Measurements from ENCODE around the gene CXCL6. TPM values are rescaled to one million over a fixed set of nuclear protein-coding genes. Genes with fewer than 3 reads are reported as not detected.

Gene CXCL6
- total RNA-seq, 1 donor from 2014 or later: 0.45 TPM

DNA sequence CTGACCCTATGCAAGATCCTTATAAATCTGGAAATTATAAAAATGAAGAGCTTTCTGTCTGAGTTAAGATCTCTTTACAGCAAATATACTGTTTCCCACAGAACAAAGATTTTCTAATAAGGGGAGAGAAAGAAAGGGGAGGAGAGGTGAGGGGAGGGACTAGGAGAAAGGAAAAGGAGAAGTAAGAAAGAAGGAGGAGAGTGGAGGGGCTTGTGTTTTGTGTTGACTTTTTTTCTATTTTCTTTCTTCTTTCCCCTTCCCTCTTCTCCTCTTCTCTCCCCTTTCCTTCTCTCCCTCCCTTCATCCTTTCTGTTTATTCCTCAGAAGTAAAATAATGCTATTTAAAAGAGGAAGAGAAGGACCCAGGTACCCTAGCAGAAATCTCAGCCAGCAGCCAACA lies 6.2 kb downstream of the CXCL6 start:
- DNase-seq (ENCODE audit: low spot score): no peak

DNA sequence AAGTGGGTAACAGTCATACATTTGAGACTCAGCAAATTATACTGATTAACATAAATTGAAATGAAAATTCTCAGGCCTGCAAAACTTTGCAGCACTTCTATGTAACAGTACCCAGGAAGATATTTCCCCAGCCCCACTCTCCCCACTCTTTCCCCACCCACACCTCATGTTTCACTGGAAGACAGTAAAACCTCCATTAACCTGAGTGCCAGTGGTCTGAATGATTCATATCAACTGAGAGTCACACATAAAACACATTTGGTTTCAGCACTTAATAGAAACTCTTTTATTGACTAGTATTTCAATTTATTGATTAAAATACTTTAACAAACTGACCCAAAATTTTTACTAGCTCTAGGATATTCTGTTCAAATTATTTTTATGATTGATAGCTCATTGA lies 6.9 kb downstream of the CXCL6 start:
- DNase-seq (ENCODE audit: low spot score): no peak

DNA sequence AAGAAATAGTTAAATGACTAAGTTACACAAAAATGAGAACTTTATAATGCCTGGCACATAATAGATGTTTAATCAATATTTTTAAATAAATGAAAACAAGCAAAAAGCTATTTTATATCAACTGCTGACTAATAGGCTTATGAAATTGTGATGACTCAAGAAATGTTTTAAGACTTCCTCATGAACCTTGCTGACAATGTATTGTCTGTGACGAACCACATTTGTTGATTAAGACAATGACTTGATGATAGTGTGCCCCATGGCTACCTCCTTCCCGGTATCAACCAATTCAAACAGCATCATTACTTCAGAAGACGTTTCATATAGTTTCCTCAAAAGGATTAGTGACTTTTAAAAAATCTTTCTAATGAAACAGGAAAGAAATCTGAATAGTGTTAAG lies 7.9 kb downstream of the CXCL6 start:
- DNase-seq (ENCODE audit: low spot score): no peak

DNA sequence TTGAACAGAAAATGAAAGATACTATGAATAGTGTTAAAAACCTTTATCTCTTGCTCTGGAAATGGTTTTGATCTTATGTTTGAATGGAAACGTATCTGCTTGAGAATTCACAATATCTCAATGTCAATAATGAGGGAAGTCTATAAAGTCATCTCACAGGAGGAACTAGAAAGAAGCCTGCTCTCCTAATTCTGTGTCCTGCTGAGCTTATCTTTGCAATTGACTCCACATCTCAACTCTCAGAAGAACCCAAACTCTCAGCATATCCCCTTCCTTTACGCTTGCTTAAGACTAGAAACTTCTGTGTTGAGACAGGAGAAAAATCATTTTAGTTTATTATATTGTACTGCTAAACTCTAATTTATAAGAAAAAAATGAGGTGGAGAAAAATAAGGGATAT lies 8.3 kb downstream of the CXCL6 start:
- no peak for DNase-seq (ENCODE audit: low spot score)

DNA sequence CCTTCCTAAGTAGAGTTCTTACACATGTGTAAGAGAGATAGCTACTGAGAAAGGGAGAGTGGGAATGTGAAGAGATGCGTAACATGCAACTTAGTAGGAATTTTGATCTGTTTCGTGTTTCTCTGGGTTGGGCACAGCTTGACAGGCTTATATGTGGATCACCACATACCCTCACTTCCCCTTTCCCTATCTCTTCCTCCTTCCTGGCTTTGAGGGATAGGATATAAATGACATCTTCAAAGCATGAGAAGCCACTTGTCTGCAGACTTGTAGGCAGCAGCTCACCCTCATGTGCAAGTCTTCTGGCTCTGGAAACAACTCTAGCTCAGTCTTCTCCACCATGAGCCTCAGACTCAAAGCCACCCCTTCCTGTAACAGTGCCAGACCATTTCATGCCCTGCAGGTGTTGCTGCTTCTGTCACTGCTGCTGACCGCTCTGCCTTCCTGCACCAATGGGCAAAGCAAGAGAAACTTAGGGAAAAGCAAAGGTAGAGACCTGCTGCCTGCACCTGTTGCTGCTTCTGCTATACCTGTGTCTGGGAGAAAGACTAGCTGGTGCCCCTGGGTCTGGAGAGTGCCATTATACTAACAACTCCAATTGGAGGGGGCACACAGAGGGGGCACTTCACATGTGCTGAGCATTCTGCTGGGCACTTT lies 11.2 kb downstream of the CXCL6 start:
- DNase-seq (ENCODE audit: low spot score): no peak

DNA sequence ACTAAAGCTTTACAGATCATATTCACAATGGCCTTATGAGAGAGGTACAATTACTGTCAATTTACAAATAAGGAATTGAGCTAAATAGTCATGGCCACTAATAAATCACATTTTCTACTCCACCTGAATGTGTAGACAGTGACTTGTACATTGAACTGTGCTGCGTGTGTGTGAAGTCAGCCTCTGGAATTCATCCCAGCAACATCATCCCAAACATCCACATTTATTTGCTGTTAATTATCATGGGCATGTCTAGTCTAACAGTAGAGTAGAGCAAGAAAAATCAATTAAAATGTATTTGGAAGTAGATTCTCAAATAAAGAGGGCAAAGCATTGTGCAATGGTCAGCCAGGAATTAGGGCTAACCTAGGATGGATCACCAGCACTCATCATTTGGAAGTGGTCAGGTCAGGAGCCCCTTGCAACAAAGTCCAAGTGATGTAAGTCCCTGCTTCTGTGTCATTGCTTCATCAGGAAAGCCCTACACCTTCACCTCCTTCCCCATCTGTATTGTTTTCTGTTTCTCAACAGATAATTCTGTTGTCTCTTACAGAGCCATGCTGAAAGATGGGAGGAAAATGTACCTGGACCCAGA lies 11.8 kb downstream of the CXCL6 start:
- DNase-seq (ENCODE audit: low spot score): no peak

DNA sequence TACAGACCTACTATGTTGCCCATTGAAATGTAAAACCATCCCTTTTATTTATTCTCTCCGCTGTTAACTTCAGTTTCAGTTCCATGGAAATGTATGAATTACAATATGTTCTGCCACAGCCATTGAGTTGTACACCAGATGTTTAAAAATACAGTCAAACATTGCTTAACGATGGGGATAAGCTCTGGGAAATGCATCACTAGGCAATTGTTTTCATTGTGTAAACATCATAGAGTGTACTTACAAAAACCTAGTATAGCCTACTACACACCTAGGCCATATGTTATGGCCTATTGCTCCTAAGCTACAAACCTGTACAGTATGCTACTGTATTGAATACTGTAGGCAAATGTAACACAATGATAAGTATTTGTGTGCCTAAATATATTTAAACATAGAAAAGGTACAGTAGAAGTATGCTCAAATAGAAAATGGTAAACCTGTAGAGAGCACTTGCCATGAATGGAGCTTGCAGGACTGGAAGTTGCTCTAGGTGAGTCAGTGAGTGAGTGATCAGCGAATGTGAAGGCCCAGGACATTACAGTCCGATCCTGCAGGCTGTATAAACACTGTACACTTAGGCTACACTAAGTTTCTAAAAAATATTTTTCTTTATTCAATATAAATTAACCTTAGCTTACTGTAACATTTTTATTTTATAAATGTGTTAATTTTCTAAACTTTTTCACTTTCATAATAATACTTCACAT lies 13.9 kb downstream of the CXCL6 start:
- no peak for DNase-seq (ENCODE audit: low spot score)

DNA sequence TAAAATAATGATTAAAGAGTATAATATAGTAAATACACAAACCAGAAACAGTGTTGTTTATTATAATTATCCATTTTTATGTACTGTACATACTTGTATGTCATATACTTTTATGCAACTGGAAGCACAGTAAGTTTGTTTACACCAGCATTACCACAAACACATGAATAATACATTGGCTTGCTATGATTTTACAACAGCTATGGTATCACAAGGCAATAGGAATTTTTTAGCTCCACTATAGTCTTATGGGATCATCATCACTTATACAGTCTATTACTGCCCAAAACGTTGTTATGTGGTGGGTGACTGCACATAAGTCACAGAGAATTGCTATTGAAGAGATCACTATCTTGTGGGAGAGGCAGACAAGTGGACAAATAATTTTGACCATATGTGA lies 14.8 kb downstream of the CXCL6 start:
- DNase-seq (ENCODE audit: low spot score): no peak

DNA sequence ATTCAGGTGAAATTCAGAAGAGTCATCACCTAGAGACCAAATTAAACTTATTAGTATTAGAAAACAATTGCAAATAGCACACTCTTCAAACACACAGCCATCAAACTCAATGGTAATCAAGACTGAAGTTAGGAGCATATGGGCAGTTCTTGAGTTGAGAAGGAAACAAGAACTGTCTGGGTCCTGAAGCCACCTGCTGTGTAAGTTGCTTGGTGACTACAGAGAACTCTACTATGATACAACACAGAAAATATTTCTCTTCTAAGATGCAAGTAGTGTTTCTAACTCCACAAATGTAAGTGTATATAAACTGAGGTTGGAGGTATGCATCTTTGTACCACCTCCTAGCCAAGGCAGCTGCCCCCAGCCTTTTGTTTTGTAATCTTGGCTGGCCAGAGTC lies 16.3 kb downstream of the CXCL6 start:
- no peak for DNase-seq (ENCODE audit: low spot score)

DNA sequence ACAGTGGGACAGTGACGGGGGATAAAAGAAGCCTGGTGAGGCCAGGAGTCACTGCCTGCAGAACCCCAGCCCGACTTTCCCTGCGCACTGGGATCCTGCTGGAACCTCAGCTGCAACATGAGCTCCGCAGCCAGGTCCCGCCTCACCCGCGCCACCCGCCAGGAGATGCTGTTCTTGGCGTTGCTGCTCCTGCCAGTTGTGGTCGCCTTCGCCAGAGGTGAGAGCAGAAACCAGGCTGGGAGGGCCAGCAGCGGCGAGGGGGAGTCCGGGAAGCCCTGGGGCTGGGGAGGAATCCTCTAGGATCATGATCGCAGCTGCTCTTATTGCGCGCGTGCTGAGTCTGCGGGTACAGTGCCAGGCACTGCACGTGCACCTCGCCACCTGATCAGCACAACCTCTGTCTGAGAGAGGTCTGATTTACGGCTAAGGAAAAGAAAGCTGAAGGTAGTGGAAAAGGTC lies 16.8 kb downstream of the CXCL6 start, which contains the start of gene PF4V1:
TSS of gene PF4V1 (plus strand) at position 51 of the 459 bp plus-strand sequence. CDS start at position 118, 67 bp downstream.
- no peak for DNase-seq (ENCODE audit: low spot score)

DNA sequence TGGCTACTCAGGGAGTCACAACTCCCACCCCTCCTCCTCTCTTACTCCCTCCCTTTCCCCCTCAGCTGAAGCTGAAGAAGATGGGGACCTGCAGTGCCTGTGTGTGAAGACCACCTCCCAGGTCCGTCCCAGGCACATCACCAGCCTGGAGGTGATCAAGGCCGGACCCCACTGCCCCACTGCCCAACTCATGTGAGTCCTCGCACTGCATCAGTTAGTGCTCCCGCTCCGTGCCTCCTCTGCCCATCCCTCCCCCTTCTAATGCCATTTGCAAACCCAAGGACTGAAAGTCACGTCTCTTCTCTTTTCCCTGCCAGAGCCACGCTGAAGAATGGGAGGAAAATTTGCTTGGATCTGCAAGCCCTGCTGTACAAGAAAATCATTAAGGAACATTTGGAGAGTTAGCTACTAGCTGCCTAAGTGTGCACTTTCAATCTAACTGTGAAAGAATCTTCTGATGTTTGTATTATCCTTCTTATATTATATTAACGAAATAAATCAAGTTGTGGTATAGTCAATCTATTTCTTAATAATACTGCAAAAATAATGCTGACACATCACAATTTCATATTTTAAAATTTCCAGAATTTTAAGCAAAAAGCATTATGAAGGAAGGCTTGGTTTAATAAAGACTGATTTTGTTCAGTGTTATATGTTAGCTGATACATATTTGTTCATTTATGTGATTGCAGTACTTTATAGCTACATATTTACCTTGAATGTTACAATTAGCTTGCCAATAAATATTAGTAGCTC lies 17.4 kb downstream of the CXCL6 start:
- DNase-seq (ENCODE audit: low spot score): no peak

DNA sequence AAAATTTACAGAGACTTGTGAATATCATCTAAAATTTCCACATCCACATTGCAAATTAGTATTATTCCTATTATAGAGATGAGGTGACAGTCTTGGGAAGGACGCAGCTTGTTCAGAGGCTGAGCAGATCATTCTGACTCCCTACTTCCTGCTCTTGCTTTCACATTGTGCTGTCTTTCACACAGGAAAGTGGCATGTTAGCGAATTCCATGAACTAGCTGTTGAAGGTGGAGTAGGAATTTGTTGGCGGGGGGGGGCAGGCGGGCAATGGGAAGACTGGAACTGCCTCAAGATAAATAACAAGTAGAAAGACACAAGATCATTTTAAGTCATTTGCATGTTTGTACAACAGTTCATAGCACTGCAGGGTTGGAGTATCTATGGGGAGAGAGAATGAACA lies 18.9 kb downstream of the CXCL6 start:
- no peak for DNase-seq (ENCODE audit: low spot score)

DNA sequence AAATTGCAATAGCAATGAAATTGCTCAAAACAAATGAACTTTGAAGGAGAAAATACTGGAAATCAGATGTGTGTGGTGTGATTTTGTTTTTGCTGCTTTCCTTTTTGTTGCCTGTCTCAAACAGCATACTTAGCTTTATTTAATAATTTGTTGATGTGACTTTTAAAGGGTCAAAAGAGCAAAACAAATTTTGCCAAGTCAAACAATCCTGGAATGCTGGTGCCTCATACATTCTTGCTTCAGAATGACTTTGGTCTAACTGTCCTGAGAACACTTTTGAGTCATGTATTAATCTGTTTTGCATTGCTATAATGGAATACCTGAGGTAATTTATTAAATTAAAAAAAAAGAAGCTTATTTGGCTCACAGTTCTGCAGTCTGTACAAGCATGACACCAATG lies 20.0 kb downstream of the CXCL6 start:
- DNase-seq (ENCODE audit: low spot score): no peak

DNA sequence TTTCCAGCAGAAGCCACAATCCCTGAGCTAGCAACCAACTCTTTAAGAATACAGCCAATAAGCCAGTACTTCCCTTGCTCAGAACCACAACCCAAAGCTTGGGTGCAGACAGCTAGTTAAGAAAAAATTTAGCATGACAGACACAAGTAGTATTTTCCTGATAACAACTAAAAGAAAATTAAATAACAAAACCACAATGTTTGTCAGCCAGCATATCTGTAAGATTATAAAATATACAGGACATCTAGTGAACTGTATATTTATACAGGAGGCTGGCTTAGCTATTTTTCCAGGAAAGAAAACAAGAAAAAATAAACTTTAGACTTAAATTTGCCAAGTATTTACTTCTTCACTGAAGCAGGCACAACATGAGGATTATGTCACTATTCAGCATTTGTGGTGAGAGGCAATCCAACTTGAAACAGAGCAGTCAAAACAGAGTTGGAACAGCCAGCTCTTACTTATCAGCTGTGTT lies 23.2 kb downstream of the CXCL6 start:
- no peak for DNase-seq (ENCODE audit: low spot score)

DNA sequence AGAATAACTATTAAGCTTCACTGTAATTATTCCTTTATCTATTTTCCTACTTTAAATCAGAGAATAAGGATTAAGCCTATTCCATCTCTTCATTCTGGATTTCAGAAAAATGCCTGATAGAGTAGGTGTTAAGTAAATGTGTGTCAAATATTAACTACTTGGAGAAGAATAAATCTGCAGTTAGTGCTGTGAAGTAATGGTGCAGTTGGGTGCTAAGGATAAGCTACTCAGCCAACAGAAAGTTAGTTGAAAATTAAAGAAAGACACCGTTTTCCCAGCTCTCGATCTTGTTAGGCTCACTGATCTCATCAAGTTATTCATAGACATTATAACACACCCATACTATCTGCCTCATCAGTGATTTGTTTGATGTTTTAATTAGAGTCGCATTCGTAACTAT lies 23.7 kb downstream of the CXCL6 start:
- no peak for DNase-seq (ENCODE audit: low spot score)

DNA sequence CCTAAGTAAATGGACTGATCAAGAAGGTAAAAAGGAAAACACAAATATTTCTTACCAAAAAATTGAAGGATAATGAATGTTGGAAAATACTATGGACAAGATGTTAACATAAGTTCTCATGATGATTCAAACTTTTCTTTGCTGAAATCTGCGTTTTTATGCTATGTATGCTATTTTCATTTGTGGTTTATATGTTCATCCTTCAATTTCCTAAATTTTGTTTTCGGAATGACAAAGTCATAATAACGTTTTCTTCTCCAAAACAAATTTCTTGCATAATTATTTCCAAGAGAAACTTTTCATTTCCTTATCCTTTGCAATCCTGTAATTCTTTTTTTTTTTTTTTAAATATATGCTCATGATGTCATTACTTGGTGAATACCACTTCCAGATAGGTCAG lies 24.4 kb downstream of the CXCL6 start:
- DNase-seq (ENCODE audit: low spot score): no peak

DNA sequence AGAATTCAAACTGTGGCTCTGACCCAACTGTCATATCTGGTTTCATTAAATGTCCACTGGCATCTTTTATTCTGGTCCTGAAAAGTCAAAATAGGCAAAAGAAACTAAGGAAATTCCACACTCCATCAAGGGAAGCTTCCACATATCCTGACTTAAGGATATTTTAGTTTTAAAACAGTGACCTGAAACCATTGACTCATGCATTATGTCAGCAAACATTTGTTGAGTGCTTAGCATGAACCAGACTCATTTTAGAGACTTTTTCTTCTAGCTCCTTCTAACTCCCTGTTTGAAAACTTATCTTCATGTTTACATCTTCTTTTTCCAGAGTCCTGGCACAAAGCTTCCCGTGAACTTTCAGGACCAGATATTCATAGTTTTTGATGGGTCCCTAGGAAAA lies 25.8 kb downstream of the CXCL6 start:
- no peak for DNase-seq (ENCODE audit: low spot score)

DNA sequence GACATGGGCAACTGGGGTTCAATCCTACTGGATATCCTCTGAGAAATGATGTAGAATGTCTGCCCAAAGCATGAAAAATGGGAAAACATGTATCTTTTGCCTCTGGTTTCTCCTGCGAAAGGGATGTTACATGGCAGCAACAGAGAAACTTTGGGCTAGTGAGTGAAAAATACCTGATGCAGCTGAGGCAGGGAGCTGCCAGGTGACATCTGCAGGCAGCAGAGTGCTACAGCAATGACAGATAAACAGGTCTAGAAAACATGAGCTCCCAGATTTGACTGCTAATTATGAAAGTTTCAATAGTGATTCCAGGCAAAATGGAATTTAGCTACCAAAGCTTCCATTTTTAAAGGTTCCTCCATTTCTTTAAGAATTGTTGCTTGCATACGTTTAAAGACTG lies 27.9 kb downstream of the CXCL6 start:
- DNase-seq (ENCODE audit: low spot score): no peak

DNA sequence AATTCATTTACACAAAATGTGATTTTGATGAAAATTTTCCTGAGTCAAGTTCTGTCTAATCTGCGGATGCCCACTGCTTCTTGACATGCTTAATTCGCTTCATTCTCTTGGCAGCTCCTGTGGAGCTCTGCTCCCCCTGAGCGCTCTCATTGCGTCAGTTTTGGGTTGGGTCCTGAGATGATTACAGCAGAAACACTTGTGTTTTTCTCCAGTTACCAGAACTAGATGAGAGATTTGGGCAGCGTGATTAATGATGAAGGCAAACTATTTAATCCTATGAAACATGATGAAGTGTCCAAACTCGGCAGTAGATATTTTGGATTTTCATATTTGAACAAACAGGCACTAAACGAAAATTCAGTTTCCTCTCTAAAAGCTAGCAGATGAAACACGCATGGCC lies 28.5 kb downstream of the CXCL6 start:
- no peak for DNase-seq (ENCODE audit: low spot score)

DNA sequence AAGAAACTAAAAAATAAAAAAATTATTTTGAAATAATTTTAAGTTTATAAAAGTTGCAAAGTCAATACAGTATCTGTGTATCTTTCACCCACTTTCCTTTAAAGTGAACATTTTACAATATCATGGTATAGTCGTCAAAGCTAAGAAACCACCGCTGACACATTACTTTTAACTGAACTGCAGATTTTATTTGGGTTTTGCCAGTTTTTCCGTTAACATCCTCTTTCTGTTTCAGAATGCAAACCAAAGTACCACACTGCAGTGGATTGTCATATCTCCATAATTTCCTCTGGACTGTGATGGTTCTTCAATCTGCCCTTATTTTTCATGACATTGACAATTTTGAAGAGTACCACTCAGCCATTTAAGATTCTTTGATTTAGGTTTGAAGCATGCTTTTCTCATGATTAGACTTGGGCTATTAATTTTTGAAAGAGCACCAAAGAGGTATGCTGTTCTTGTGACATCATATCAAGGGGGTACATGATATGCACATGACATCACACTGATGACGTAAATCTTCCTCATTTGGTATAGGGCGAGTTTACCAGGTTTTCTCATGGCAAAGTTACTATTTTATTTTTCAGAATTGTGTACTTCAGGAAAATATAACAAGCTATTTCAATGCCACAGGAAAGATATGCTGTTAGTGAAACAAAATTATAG lies 29.1 kb downstream of the CXCL6 start:
- DNase-seq (ENCODE audit: low spot score): no peak

DNA sequence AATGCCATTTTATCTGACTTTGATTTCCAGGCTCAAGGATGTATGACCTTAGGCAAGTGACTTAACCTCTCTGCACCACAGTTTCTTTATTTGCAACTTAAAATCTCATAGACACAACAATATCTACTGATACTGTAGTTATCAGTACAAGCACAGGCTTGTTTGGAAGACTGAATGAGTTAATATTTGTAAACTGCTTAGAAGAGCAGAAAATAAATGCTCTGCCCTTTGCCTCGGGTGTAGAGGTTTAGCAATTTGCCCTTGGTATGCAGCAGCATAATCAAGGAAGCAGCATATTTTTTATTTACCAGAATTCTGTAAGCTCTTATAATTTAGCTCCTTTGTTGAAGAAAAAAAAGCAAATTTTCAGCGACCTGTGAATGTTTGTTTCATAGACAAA lies 29.8 kb downstream of the CXCL6 start:
- no peak for DNase-seq (ENCODE audit: low spot score)

Data from mesenteric fat pad (tissue), 1 donor.